ENCODE results near the gene WDFY3. TPM values are rescaled to one million over a fixed set of nuclear protein-coding genes. Genes with fewer than 3 reads are reported as not detected.

Gene WDFY3
- total and polyA plus RNA-seq, 2 experiments from 2014 or later: 7.7 to 55.9 TPM

- Histone ChIP-seq H3K79me2 (peaks cover 73% of the 10 kb centered on the region), H2AFZ (no peak overlapping the region), H3K27me3 (no peaks in the 10 kb centered on the region), H3K9me3 (ENCODE audit: low read depth) (no peaks in the 10 kb centered on the region), H3K4me2 (no peak overlapping the region), H3K4me1 (ENCODE audit: insufficient read depth) (no peaks in the 10 kb centered on the region), H3K9me2 (replicated peaks; ENCODE audit: insufficient read depth) (no peaks in the 10 kb centered on the region), H3K27ac (no peak overlapping the region), H4K20me1 (ENCODE audit: insufficient read depth, poor library complexity, severe bottlenecking) (peaks cover 3% of the 10 kb centered on the region), H3K36me3 (replicated peaks; ENCODE audit: insufficient read depth, low read depth) (no peaks in the 10 kb centered on the region), H3K4me3 (no peak overlapping the region)
- TF ChIP-seq CTCF (IDR thresholded peaks at IDR 0.05; ENCODE audit: poor library complexity): no peak
- TF ChIP-seq EZH2 (IDR thresholded peaks at IDR 0.05; ENCODE audit: borderline replicate concordance): no peak
- no peak for TF ChIP-seq EZH2phosphoT487 (IDR thresholded peaks at IDR 0.05; ENCODE audit: low read depth, severe bottlenecking, unreplicated experiment)
- 100% methylated on average over 2 of the region's 2 CpGs for WGBS (ENCODE audit: low lambda C conversion rate, missing lambda C conversion rate)
- DNase-seq (ENCODE audit: low spot score): no peak
Measured at GRCh38 chr4:84927428-84927827, 39.1 kb downstream of the WDFY3 start.

- Histone ChIP-seq H3K27ac (no peak overlapping the region), H2AFZ (no peak overlapping the region), H3K27me3 (no peaks in the 10 kb centered on the region), H3K9me2 (replicated peaks; ENCODE audit: insufficient read depth) (no peaks in the 10 kb centered on the region), H3K4me1 (ENCODE audit: insufficient read depth) (no peaks in the 10 kb centered on the region), H3K9me3 (ENCODE audit: low read depth) (no peaks in the 10 kb centered on the region), H3K4me3 (no peak overlapping the region), H4K20me1 (ENCODE audit: insufficient read depth, poor library complexity, severe bottlenecking) (peaks cover 3% of the 10 kb centered on the region), H3K4me2 (no peak overlapping the region), H3K79me2 (peaks cover 71% of the 10 kb centered on the region), H3K36me3 (replicated peaks; ENCODE audit: insufficient read depth, low read depth) (no peaks in the 10 kb centered on the region)
- WGBS (ENCODE audit: low lambda C conversion rate, missing lambda C conversion rate): 84% methylated on average over 1 of the region's 1 CpG
- DNase-seq (ENCODE audit: low spot score): no peak
- TF ChIP-seq CTCF (IDR thresholded peaks at IDR 0.05; ENCODE audit: poor library complexity): no peak
Measured at GRCh38 chr4:84925558-84925957, 40.9 kb downstream of the WDFY3 start.

GRCh38 chr4:84924434-84924833 lies 42.1 kb downstream of the WDFY3 start:
- Histone ChIP-seq H3K4me2 (no peak overlapping the region), H3K36me3 (replicated peaks; ENCODE audit: insufficient read depth, low read depth) (no peaks in the 10 kb centered on the region), H3K79me2 (peaks cover 65% of the 10 kb centered on the region), H3K4me3 (no peak overlapping the region), H4K20me1 (ENCODE audit: insufficient read depth, poor library complexity, severe bottlenecking) (peaks cover 3% of the 10 kb centered on the region), H3K9me2 (replicated peaks; ENCODE audit: insufficient read depth) (no peaks in the 10 kb centered on the region), H3K27ac (no peak overlapping the region), H3K4me1 (ENCODE audit: insufficient read depth) (no peaks in the 10 kb centered on the region), H3K9me3 (ENCODE audit: low read depth) (no peaks in the 10 kb centered on the region), H3K27me3 (no peaks in the 10 kb centered on the region), H2AFZ (no peak overlapping the region)
- WGBS (ENCODE audit: low lambda C conversion rate, missing lambda C conversion rate): 96% methylated on average over 1 of the region's 1 CpG
- TF ChIP-seq EZH2 (IDR thresholded peaks at IDR 0.05; ENCODE audit: borderline replicate concordance): no peak
- TF ChIP-seq CTCF (IDR thresholded peaks at IDR 0.05; ENCODE audit: poor library complexity): no peak
- no peak for TF ChIP-seq EZH2phosphoT487 (IDR thresholded peaks at IDR 0.05; ENCODE audit: low read depth, severe bottlenecking, unreplicated experiment)
- no peak for DNase-seq (ENCODE audit: low spot score)

- Histone ChIP-seq H3K9me3 (ENCODE audit: low read depth) (no peaks in the 10 kb centered on the region), H3K27me3 (no peaks in the 10 kb centered on the region), H4K20me1 (ENCODE audit: insufficient read depth, poor library complexity, severe bottlenecking) (peaks cover 6% of the 10 kb centered on the region), H3K4me1 (ENCODE audit: insufficient read depth) (no peaks in the 10 kb centered on the region), H3K4me2 (no peak overlapping the region), H3K36me3 (replicated peaks; ENCODE audit: insufficient read depth, low read depth) (no peaks in the 10 kb centered on the region), H3K27ac (no peak overlapping the region), H3K79me2 (peaks cover 69% of the 10 kb centered on the region), H2AFZ (no peak overlapping the region), H3K4me3 (no peak overlapping the region), H3K9me2 (replicated peaks; ENCODE audit: insufficient read depth) (no peaks in the 10 kb centered on the region)
- 95% methylated on average over 3 of the region's 3 CpGs for WGBS (ENCODE audit: low lambda C conversion rate, missing lambda C conversion rate)
- TF ChIP-seq CTCF (IDR thresholded peaks at IDR 0.05; ENCODE audit: poor library complexity) (no peak), EZH2 (IDR thresholded peaks at IDR 0.05; ENCODE audit: borderline replicate concordance) (no peak), EZH2phosphoT487 (IDR thresholded peaks at IDR 0.05; ENCODE audit: low read depth, severe bottlenecking, unreplicated experiment) (no peak)
- DNase-seq (ENCODE audit: low spot score): no peak
Measured at GRCh38 chr4:84920617-84921016, 45.9 kb downstream of the WDFY3 start.

All from hepatocyte (in vitro differentiated cells).